CD4-positive, alpha-beta T cell (primary cell): Measurements from ENCODE around the gene ZSWIM2. TPM values are rescaled to one million over a fixed set of nuclear protein-coding genes. Genes with fewer than 3 reads are reported as not detected.
"Not testable (repeated sequence)": the region's sequence is repeated elsewhere in the genome, so short reads cannot be mapped to it uniquely, and the experiment has no call there.

Source experiments
- ATAC-seq: fragments of 200-7000 bp; cut with Tn5 transposase; one replicate; pipeline ENCODE4 v1.10.0; 2022; ENCODE audit warnings: mild to moderate bottlenecking; ENCODE audit not compliant: poor library complexity
- CTCF ChIA-PET: fragments of 350-600 bp; sonication (Branson Sonifier 250); formaldehyde crosslinking; loops from one replicate; lab custom pipeline; 2021; ENCODE audit warnings: antibody characterized with exemption, inconsistent platforms; lab: Charles Lee
- POLR2A ChIA-PET: fragments of 350-600 bp; sonication (Branson Sonifier 250); formaldehyde crosslinking; loops from one replicate; lab custom pipeline; 2021; ENCODE audit warnings: antibody characterized with exemption, inconsistent platforms; lab: Charles Lee
- DNase-seq, 14 experiments: peaks; one replicate each; pipeline ENCODE4 v3.0.0-alpha.2; 2013 to 2020; ENCODE audit warnings: mixed read lengths in 2 of 14
- H3K27ac ChIP-seq, 2 donors: one replicate each; pipeline versions ENCODE4 v1.5.1 to v1.7.0; 2013; ENCODE audit warnings: low read length in 2 of 2, low read depth in 1 of 2, mild to moderate bottlenecking in 1 of 2
- H3K27me3 ChIP-seq, 2 experiments: 1 replicate in 1 of 2; 2 replicates in 1 of 2; pipeline versions ENCODE4 v1.6.1 to v1.7.0; 2013; ENCODE audit warnings: low read length in 2 of 2, control low read depth in 1 of 2, mild to moderate bottlenecking in 1 of 2, moderate library complexity in 1 of 2; ENCODE audit not compliant: insufficient read depth in 2 of 2, control insufficient read depth in 1 of 2
- H3K36me3 ChIP-seq: one replicate; pipeline ENCODE4 v1.6.1; 2013; ENCODE audit warnings: low read length, control low read depth; ENCODE audit not compliant: insufficient read depth
- H3K4me1 ChIP-seq: one replicate; pipeline ENCODE4 v1.6.1; 2013; ENCODE audit warnings: low read length, control low read depth; ENCODE audit not compliant: insufficient read depth
- H3K4me3 ChIP-seq: one replicate; pipeline ENCODE4 v1.5.1; 2013; ENCODE audit warnings: mild to moderate bottlenecking, low read length, moderate library complexity
- H3K9me3 ChIP-seq, 2 experiments: 1 replicate in 1 of 2; 2 replicates in 1 of 2; pipeline versions ENCODE4 v1.6.1 to v1.7.0; 2013; ENCODE audit warnings: low read length in 2 of 2, mild to moderate bottlenecking in 2 of 2, control low read depth in 1 of 2, moderate library complexity in 1 of 2; ENCODE audit not compliant: control insufficient read depth in 1 of 2, insufficient read depth in 1 of 2
- H3K27ac Mint-ChIP-seq: one replicate; pipeline ENCODE4 v1.8.0; 2020; ENCODE audit warnings: mixed read lengths
- H3K27me3 Mint-ChIP-seq: one replicate; pipeline ENCODE4 v1.8.0; 2021; ENCODE audit warnings: mixed read lengths
- H3K36me3 Mint-ChIP-seq: one replicate; pipeline ENCODE4 v1.8.0; 2021; ENCODE audit warnings: low read depth, mixed read lengths
- H3K4me1 Mint-ChIP-seq: one replicate; pipeline ENCODE4 v1.8.0; 2021; ENCODE audit warnings: low read depth, mixed read lengths
- H3K4me3 Mint-ChIP-seq: one replicate; pipeline ENCODE4 v1.8.0; 2020; ENCODE audit warnings: mild to moderate bottlenecking, mixed read lengths
- H3K9me3 Mint-ChIP-seq: one replicate; pipeline ENCODE4 v1.8.0; 2020; ENCODE audit warnings: mixed read lengths
- intact Hi-C, 2 experiments: fragments of 100-400 bp; cut with DNase I in 1 of 2; cut with micrococcal nuclease in 1 of 2; formaldehyde crosslinking; loops; one replicate each; pipeline versions ENCODE4 v1.15.1 to v1.9.0; 2023 to 2025; cut with DNase I, micrococcal nuclease
- total RNA-seq, 174 experiments: library from RNA in 2 of 174; stranded (reverse) in 2 of 174; gene quantifications; one replicate each; pipeline ENCODE4 v1.2.3 and lab custom pipeline; 2021 to 2026
- TF ChIP-seq, protein P1 (sequence below): fragments of 200-600 bp; IDR thresholded peaks from one replicate; pipeline ENCODE4 v1.8.0; 2022; ENCODE audit warnings: antibody characterized with exemption, mild to moderate bottlenecking

The ZSWIM2 gene
- total RNA-seq, 2 experiments from 2014 or later, result not detected

- H3K36me3 ChIP-seq, result no peaks in the 10 kb centered on the region
- peaks cover 3 to 15% of the 10 kb centered on the region in 2 experiments for H3K9me3 ChIP-seq
- H3K27me3 Mint-ChIP-seq, result no peaks in the 10 kb centered on the region
- DNase-seq, result no peak
- H3K9me3 Mint-ChIP-seq, result peaks cover 6% of the 10 kb centered on the region
- ChIA-PET POLR2A (no interaction called here), CTCF (no interaction called here)
- H3K4me3 ChIP-seq, result no peak overlapping the region
- H3K4me1 Mint-ChIP-seq, result no peaks in the 10 kb centered on the region
- no peaks in the 10 kb centered on the region for H3K27me3 ChIP-seq
- H3K4me1 ChIP-seq, result no peaks in the 10 kb centered on the region
- H3K4me3 Mint-ChIP-seq, result no peak overlapping the region
- H3K27ac ChIP-seq, result no peak overlapping the region
- ATAC-seq, result no peak
- H3K27ac Mint-ChIP-seq, result no peak overlapping the region
- intact Hi-C loops, result no loop called here
- TF ChIP-seq, protein P1, sequence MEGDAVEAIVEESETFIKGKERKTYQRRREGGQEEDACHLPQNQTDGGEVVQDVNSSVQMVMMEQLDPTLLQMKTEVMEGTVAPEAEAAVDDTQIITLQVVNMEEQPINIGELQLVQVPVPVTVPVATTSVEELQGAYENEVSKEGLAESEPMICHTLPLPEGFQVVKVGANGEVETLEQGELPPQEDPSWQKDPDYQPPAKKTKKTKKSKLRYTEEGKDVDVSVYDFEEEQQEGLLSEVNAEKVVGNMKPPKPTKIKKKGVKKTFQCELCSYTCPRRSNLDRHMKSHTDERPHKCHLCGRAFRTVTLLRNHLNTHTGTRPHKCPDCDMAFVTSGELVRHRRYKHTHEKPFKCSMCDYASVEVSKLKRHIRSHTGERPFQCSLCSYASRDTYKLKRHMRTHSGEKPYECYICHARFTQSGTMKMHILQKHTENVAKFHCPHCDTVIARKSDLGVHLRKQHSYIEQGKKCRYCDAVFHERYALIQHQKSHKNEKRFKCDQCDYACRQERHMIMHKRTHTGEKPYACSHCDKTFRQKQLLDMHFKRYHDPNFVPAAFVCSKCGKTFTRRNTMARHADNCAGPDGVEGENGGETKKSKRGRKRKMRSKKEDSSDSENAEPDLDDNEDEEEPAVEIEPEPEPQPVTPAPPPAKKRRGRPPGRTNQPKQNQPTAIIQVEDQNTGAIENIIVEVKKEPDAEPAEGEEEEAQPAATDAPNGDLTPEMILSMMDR, result no peak
- H3K36me3 Mint-ChIP-seq, result no peaks in the 10 kb centered on the region
Observed at GRCh38 chr2:186806591-186806990, 42.4 kb downstream of the ZSWIM2 start.

GRCh38 chr2:186798604-186799003 lies 50.4 kb downstream of the ZSWIM2 start:
- ATAC-seq, H3K27me3 ChIP-seq, H3K9me3 ChIP-seq, CTCF ChIA-PET, H3K4me3 ChIP-seq, H3K36me3 ChIP-seq, H3K27ac ChIP-seq, H3K4me1 Mint-ChIP-seq, H3K9me3 Mint-ChIP-seq, H3K4me1 ChIP-seq, H3K27me3 Mint-ChIP-seq, H3K4me3 Mint-ChIP-seq, intact Hi-C loops, POLR2A ChIA-PET, H3K36me3 Mint-ChIP-seq, DNase-seq, H3K27ac Mint-ChIP-seq: not testable (repeated sequence)

DNA sequence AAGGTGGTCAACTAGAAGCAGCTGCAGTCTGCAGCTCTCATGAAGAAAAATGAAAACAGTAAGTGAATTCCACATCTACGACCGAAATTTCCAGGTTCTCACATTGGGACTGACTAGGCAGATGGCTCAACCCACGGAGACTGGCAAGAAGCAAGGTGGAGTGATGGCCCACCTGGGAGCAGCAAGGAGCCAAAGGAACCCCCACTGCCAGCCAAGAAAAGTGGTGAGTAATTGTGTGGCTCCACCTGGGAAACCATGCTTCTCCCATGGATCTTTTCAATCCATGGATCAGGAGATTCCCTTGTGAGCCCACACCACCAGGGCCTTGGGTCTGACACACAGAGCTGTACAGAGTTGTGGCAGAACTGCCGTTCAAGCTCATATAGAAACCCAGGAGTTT lies 64.0 kb downstream of the ZSWIM2 start:
- H3K36me3 Mint-ChIP-seq, result no peaks in the 10 kb centered on the region

DNA sequence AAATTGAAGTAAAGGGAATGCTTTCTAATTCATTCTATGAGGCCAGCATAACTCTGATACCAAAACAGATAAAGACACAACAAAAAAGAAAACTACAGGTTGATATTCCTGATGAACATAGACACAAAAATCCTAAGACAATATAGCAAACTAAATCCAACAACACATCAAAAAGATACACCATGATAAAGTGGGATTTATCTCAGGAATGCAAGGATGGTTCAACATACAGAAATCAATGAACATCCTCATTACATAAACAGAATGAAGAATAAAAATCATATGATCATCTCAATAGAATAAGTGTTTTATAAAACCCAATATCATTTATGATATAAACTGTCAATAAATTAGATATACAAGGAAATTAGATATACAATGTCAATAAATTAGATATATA lies 65.7 kb downstream of the ZSWIM2 start:
- Histone ChIP-seq H3K4me1 (no peaks in the 10 kb centered on the region), H3K27me3 (peaks cover 0 to 2% of the 10 kb centered on the region in 2 experiments), H3K36me3 (no peaks in the 10 kb centered on the region), H3K4me3 (no peak overlapping the region), H3K27ac (no peak overlapping the region), H3K9me3 (peaks cover 5 to 19% of the 10 kb centered on the region in 2 experiments)
- DNase-seq, result no peak
- ChIA-PET POLR2A (no interaction called here), CTCF (no interaction called here)
- intact Hi-C loops, result no loop called here
- no peak overlapping the region for H3K4me3 Mint-ChIP-seq
- no peaks in the 10 kb centered on the region for H3K36me3 Mint-ChIP-seq
- H3K4me1 Mint-ChIP-seq, result no peaks in the 10 kb centered on the region
- TF ChIP-seq, protein P1, result no peak
- peaks cover 7% of the 10 kb centered on the region for H3K9me3 Mint-ChIP-seq
- H3K27me3 Mint-ChIP-seq, result no peaks in the 10 kb centered on the region
- H3K27ac Mint-ChIP-seq, result no peak overlapping the region
- ATAC-seq, result no peak

More for the DNA sequence above, 64.0 kb downstream of the ZSWIM2 start:
- TF ChIP-seq, protein P1, result no peak
- peaks cover 0 to 2% of the 10 kb centered on the region in 2 experiments for H3K27me3 ChIP-seq
- POLR2A ChIA-PET, result no interaction called here
- no peaks in the 10 kb centered on the region for H3K27me3 Mint-ChIP-seq
- no peak overlapping the region for H3K27ac Mint-ChIP-seq
- ATAC-seq, result no peak
- H3K9me3 Mint-ChIP-seq, result peaks cover 7% of the 10 kb centered on the region
- no peak overlapping the region for H3K4me3 Mint-ChIP-seq
- H3K4me1 ChIP-seq, result no peaks in the 10 kb centered on the region
- H3K4me3 ChIP-seq, result no peak overlapping the region
- no peak for DNase-seq
- no peaks in the 10 kb centered on the region for H3K36me3 ChIP-seq
- CTCF ChIA-PET, result no interaction called here
- peaks cover 5 to 9% of the 10 kb centered on the region in 2 experiments for H3K9me3 ChIP-seq
- H3K4me1 Mint-ChIP-seq, result no peaks in the 10 kb centered on the region
- no peak overlapping the region for H3K27ac ChIP-seq
- intact Hi-C loops, result no loop called here
